KBM-7 (cell line): ENCODE measurements around the gene MCRIP2.
"Not testable (repeated sequence)": the region's sequence is repeated elsewhere in the genome, so short reads cannot be mapped to it uniquely, and the experiment has no call there.

ENCODE experiments used
- DNase-seq: peaks from one replicate; pipeline ENCODE4 v3.0.0-alpha.2; 2015
- in situ Hi-C: fragments of 300-500 bp; cut with MboI; formaldehyde crosslinking; loops from 2 replicates; pipeline ENCODE4 v1.14.3; 2020; ENCODE audit warnings: low sequenced_read_pairs, low pct_unique_long_range_greater_than_20kb, mixed read lengths

MCRIP2 gene

GRCh38 chr16:689175-689897 lies 47.7 kb downstream of the MCRIP2 start:
- DNase-seq: no peak
- in situ Hi-C loops: no loop called here

GRCh38 chr16:691242-691641 lies 49.6 kb downstream of the MCRIP2 start:
- in situ Hi-C loops, DNase-seq: not testable (repeated sequence)

GRCh38 chr16:692356-693108 lies 50.9 kb downstream of the MCRIP2 start:
- in situ Hi-C loops: no loop called here
- DNase-seq: no peak

GRCh38 chr16:693364-693763 lies 51.7 kb downstream of the MCRIP2 start:
- no peak for DNase-seq
- in situ Hi-C loops: no loop called here

- no peak for DNase-seq
- in situ Hi-C loops: no loop called here
Measured at GRCh38 chr16:693766-694165, 52.1 kb downstream of the MCRIP2 start.

GRCh38 chr16:694187-694862 lies 52.7 kb downstream of the MCRIP2 start:
- no peak for DNase-seq
- in situ Hi-C loops: no loop called here

- DNase-seq: no peak
- in situ Hi-C loops: no loop called here
Measured at GRCh38 chr16:694863-695354, 53.3 kb downstream of the MCRIP2 start.

- no peak for DNase-seq
- in situ Hi-C loops: no loop called here
Measured at GRCh38 chr16:695355-696089, 53.9 kb downstream of the MCRIP2 start.
